Measurements from ENCODE around the gene SH3RF1.

- no peak for TF ChIP-seq GATA2 (IDR thresholded peaks at IDR 0.05; ENCODE audit: low read depth, low read length)
- TF ChIP-seq GATA3 (IDR thresholded peaks at IDR 0.05; ENCODE audit: low read depth, low read length) = no peak
These were observed 117.9 kb downstream of the SH3RF1 start for GRCh38 chr4:169152899-169153298.
